AG09309 (cell line): ENCODE measurements around the gene ZEB2.

Experiments
- DNase-seq: peaks from one replicate; pipeline ENCODE4 v3.0.0-alpha.2; 2010; ENCODE audit warnings: low read depth
- H3K4me3 ChIP-seq: 2 replicates; pipeline ENCODE4 v1.5.1; 2011; ENCODE audit warnings: mild to moderate bottlenecking, low read depth, low read length, moderate library complexity; ENCODE audit not compliant: control insufficient read depth
- CTCF ChIP-seq: IDR thresholded peaks from 2 replicates; pipeline ENCODE4 v1.5.1; 2011; ENCODE audit warnings: mild to moderate bottlenecking, low read depth, low read length, inconsistent platforms; ENCODE audit not compliant: insufficient read depth, control insufficient read depth; ENCODE audit errors: missing control alignments

The ZEB2 gene

DNA sequence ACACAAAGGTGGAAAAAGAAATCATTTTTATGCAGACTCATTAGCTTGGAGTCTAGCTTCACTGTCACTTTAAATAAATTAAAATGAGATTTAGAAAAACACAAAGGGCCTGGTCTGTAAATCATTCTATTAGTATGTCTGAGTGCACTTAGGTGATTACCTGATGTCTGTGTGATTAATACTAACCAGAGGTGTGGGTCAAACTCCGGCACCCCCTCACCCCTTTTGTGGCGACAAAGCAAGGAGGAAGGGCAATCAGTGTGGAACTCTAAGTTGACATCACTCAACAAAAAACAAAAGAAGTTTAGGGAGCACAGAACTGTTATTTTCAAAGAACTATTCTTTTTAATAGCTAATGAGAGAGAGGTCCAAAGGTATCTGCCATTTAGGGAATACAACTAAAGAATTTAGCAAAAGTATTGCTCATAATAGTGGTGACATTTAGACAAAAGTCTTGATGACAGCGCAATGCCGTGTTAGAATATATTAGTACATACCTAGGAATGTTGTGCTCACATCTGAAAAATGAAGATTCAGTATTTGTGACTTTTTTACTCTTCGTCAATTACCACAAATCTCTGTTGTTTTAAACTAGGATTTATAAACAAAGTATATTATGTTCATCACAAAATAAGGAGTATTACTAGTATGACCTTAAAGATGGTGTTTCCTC, 66.3 kb downstream of the ZEB2 start:
- DNase-seq = no peak
- no peak overlapping the region for H3K4me3 ChIP-seq
- TF ChIP-seq CTCF = no peak

DNA sequence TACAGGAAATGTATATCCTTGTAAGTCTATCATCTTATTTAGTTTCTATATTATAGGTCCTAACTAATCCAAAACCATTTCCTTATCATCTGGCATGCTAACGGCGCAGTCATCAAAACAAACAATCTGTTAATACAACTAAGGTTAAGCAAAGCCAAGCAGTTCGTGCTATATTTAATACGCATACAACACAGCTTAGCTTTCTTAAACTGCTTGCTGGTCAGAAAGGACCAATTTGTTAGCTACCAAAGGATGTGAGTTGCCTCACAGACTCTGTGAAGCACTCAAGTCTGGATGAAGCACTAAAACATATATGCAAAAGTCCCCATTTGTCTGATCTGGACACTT, 67.0 kb downstream of the ZEB2 start:
- no peak overlapping the region for H3K4me3 ChIP-seq

GRCh38 chr2:144452169-144452988, 67.5 kb downstream of the ZEB2 start:
- peak; percentile 15 for TF ChIP-seq CTCF
- no peak for DNase-seq
- H3K4me3 ChIP-seq = peak overlapping the region; percentile 14; the same call in 1 of the 2 replicates

More for the DNA sequence above, 67.0 kb downstream of the ZEB2 start:
- DNase-seq = no peak
- no peak for TF ChIP-seq CTCF

- TF ChIP-seq CTCF = no peak
- no peak for DNase-seq
- H3K4me3 ChIP-seq = no peak overlapping the region
Measured at GRCh38 chr2:144451443-144451842, 68.5 kb downstream of the ZEB2 start.

DNA sequence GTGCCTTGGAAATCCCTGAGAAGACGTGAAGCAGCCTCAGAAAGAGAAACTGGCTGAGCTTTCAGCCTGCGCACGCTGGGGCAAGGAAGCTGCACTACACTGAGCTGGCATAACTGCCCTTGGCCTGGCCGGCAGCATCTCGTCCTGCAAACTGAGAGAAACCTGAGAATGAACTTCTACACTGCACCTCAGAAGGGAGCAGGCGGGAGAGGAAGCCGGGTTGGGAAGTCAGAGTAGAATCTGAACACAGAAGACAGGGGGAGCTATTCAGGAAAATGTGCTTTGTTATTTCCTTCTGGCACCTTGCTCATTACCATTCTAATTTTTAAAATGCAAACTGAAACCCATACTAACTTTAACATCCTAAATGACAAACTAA, 70.9 kb downstream of the ZEB2 start:
- no peak for DNase-seq
- TF ChIP-seq CTCF = peak; percentile 17
- H3K4me3 ChIP-seq = no peak overlapping the region

- H3K4me3 ChIP-seq = no peak overlapping the region
- no peak for TF ChIP-seq CTCF
- DNase-seq = no peak
Measured at GRCh38 chr2:144448389-144449027, 71.4 kb downstream of the ZEB2 start.
